Transverse colon (tissue), 4 donors: ENCODE results near the gene SQSTM1.

Source experiments
- POLR2AphosphoS5 ChIP-seq, 3 donors: sonication (generic); formaldehyde crosslinking; IDR thresholded peaks; one replicate each; pipeline ENCODE4 v1.6.1; 2016; ENCODE audit warnings: antibody characterized with exemption in 3 of 3
- TF ChIP-seq, protein P1 (sequence below), 5 experiments: fragments of 200-600 bp in 3 of 5; fragments of 450-650 bp in 2 of 5; sonication (generic) in 3 of 5; IDR thresholded peaks; 1 replicate in 2 of 5; 2 replicates in 3 of 5; pipeline ENCODE4 v1.5.1; 2016 to 2017; ENCODE audit warnings: antibody characterized with exemption in 5 of 5, inconsistent platforms in 3 of 5, mild to moderate bottlenecking in 2 of 5, moderate library complexity in 1 of 5

DNA sequence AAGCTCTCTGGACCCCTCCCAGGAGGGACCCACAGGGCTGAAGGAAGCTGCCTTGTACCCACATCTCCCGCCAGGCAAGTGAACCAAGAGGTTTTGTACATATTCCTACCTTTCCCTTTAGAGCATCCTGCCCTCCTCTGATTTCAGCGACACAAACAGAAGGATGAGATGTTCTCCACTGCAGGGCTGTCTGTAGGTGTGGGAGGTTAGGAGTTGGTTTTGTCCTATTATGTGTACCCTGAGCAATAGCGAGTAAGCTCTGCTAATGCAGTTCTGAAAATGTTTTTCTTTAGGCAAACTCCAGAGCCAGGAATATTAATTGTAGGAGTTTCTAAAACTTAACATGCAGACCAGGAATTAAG, 13.0 kb downstream of the SQSTM1 start:
- TF ChIP-seq POLR2AphosphoS5 (IDR thresholded peaks at IDR 0.05): no peak
- TF ChIP-seq, protein P1, sequence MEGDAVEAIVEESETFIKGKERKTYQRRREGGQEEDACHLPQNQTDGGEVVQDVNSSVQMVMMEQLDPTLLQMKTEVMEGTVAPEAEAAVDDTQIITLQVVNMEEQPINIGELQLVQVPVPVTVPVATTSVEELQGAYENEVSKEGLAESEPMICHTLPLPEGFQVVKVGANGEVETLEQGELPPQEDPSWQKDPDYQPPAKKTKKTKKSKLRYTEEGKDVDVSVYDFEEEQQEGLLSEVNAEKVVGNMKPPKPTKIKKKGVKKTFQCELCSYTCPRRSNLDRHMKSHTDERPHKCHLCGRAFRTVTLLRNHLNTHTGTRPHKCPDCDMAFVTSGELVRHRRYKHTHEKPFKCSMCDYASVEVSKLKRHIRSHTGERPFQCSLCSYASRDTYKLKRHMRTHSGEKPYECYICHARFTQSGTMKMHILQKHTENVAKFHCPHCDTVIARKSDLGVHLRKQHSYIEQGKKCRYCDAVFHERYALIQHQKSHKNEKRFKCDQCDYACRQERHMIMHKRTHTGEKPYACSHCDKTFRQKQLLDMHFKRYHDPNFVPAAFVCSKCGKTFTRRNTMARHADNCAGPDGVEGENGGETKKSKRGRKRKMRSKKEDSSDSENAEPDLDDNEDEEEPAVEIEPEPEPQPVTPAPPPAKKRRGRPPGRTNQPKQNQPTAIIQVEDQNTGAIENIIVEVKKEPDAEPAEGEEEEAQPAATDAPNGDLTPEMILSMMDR (IDR thresholded peaks at IDR 0.05): no peak
